Loucy (cell line): ENCODE measurements around the gene TOM1L2.

Source experiments
- H2AFZ ChIP-seq: fragments of 200-600 bp; sonication (generic); 2 replicates; pipeline ENCODE4 v1.6.0; 2016; ENCODE audit warnings: antibody characterized with exemption, mild to moderate bottlenecking, low read length, moderate library complexity
- H3F3A ChIP-seq: fragments of 200-600 bp; 2 replicates; pipeline ENCODE4 v1.6.0; 2016; ENCODE audit warnings: antibody characterized with exemption, low read depth, mild to moderate bottlenecking
- H3K27me3 ChIP-seq: fragments of 200-600 bp; sonication (generic); 2 replicates; pipeline ENCODE4 v1.6.1; 2014; ENCODE audit warnings: low read length, mild to moderate bottlenecking; ENCODE audit not compliant: insufficient read depth, poor library complexity, severe bottlenecking
- H3K36me3 ChIP-seq: fragments of 200-600 bp; sonication (generic); 2 replicates; pipeline ENCODE4 v1.6.1; 2016; ENCODE audit warnings: low read length; ENCODE audit not compliant: insufficient read depth
- H3K4me1 ChIP-seq: fragments of 200-600 bp; sonication (generic); 2 replicates; pipeline ENCODE4 v1.5.1; 2014; ENCODE audit warnings: low read length, mild to moderate bottlenecking; ENCODE audit not compliant: insufficient read depth, poor library complexity, severe bottlenecking
- H3K4me2 ChIP-seq: fragments of 200-600 bp; sonication (generic); 2 replicates; pipeline ENCODE4 v1.6.0; 2014; ENCODE audit warnings: antibody characterized with exemption, low read length, low read depth, mild to moderate bottlenecking; ENCODE audit not compliant: poor library complexity, severe bottlenecking
- H3K4me3 ChIP-seq: fragments of 200-600 bp; sonication (generic); 2 replicates; pipeline ENCODE4 v1.5.1; 2014; ENCODE audit warnings: low read length, mild to moderate bottlenecking, mixed read lengths; ENCODE audit not compliant: poor library complexity, severe bottlenecking
- H3K79me2 ChIP-seq: fragments of 200-600 bp; sonication (generic); 2 replicates; pipeline ENCODE4 v1.6.1; 2014; ENCODE audit warnings: low read length; ENCODE audit not compliant: insufficient read depth
- H3K9ac ChIP-seq: fragments of 200-600 bp; sonication (generic); 2 replicates; pipeline ENCODE4 v1.6.0; 2014; ENCODE audit warnings: mild to moderate bottlenecking, low read depth, low read length, moderate library complexity; ENCODE audit not compliant: poor library complexity, severe bottlenecking
- H3K9me2 ChIP-seq: fragments of 200-600 bp; sonication (generic); replicated peaks from 2 replicates; pipeline ENCODE4 v1.6.1; 2016; ENCODE audit warnings: low read depth, low read length, mixed read lengths
- H3K9me3 ChIP-seq: fragments of 200-600 bp; sonication (generic); 2 replicates; pipeline ENCODE4 v1.6.1; 2014; ENCODE audit warnings: mild to moderate bottlenecking, antibody characterized with exemption, low read length, low read depth; ENCODE audit not compliant: insufficient read depth
- H4K20me1 ChIP-seq: fragments of 200-600 bp; sonication (generic); 2 replicates; pipeline ENCODE4 v1.6.0; 2014; ENCODE audit warnings: antibody characterized with exemption, low read length, mild to moderate bottlenecking; ENCODE audit not compliant: insufficient read depth, poor library complexity, severe bottlenecking
- EZH2phosphoT487 ChIP-seq: fragments of 200-600 bp; IDR thresholded peaks from 2 replicates; pipeline ENCODE4 v1.6.1; 2018; ENCODE audit warnings: antibody characterized with exemption, mild to moderate bottlenecking, moderate library complexity, borderline replicate concordance
- TF ChIP-seq, protein P1 (sequence below): fragments of 200-600 bp; sonication (generic); conservative IDR thresholded peaks from 2 replicates; pipeline ENCODE4 v1.5.1; 2014; ENCODE audit warnings: mild to moderate bottlenecking, antibody characterized with exemption, low read length

TOM1L2 gene

DNA sequence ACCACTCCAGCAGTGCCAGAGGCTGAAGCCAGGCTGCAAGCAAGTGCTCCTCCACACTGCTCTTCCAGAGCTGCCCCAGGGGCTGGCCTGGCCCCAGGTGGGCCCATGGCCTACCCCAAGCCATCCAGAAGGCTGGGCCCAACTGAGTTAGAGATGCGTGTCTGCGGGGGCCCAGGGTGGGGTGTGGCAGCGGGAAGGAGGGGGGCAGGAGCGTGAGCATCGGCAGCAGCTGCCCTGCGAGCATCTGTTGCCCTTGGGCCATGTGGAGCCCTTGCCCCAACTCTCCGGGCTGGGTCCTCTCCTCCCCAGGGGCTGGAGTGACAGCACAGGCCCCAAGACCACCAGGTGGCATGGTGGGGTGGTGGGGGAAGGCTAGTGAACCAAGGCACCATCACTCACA lies 128.1 kb downstream of the TOM1L2 start:
- Histone ChIP-seq H3F3A (no peaks in the 10 kb centered on the region), H3K9ac (no peak overlapping the region), H3K4me1 (peaks cover 3% of the 10 kb centered on the region), H3K4me3 (no peak overlapping the region), H3K27me3 (no peaks in the 10 kb centered on the region), H4K20me1 (no peaks in the 10 kb centered on the region), H3K4me2 (no peak overlapping the region), H3K79me2 (no peaks in the 10 kb centered on the region), H2AFZ (no peak overlapping the region), H3K36me3 (no peaks in the 10 kb centered on the region), H3K9me3 (no peaks in the 10 kb centered on the region), H3K9me2 (no peaks in the 10 kb centered on the region)
- TF ChIP-seq, protein P1, sequence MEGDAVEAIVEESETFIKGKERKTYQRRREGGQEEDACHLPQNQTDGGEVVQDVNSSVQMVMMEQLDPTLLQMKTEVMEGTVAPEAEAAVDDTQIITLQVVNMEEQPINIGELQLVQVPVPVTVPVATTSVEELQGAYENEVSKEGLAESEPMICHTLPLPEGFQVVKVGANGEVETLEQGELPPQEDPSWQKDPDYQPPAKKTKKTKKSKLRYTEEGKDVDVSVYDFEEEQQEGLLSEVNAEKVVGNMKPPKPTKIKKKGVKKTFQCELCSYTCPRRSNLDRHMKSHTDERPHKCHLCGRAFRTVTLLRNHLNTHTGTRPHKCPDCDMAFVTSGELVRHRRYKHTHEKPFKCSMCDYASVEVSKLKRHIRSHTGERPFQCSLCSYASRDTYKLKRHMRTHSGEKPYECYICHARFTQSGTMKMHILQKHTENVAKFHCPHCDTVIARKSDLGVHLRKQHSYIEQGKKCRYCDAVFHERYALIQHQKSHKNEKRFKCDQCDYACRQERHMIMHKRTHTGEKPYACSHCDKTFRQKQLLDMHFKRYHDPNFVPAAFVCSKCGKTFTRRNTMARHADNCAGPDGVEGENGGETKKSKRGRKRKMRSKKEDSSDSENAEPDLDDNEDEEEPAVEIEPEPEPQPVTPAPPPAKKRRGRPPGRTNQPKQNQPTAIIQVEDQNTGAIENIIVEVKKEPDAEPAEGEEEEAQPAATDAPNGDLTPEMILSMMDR: no peak
- no peak for TF ChIP-seq EZH2phosphoT487

DNA sequence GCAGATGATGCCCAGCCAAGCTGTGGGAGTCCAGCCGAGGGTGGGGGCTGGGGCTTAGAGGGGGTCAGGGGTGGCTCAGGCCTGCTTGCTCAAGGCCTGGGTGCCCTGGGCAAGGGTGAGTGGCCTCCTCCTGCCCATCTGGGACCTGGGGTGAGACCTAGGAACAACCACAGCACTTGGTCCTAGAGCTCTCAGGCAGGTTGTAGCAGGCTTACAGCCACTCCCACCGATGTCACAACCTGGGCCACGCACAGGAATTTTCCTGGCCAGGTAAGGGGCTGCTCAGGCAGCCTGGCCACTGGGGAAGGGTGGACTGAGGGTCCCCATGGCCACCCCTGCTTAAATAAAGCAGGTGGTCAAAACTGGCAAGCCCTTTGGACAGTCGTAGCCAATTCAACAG lies 129.1 kb downstream of the TOM1L2 start:
- Histone ChIP-seq H3F3A (no peaks in the 10 kb centered on the region), H3K4me2 (no peak overlapping the region), H2AFZ (no peak overlapping the region), H3K9me3 (no peaks in the 10 kb centered on the region), H4K20me1 (no peaks in the 10 kb centered on the region), H3K9ac (no peak overlapping the region), H3K27me3 (no peaks in the 10 kb centered on the region), H3K4me1 (peaks cover 5% of the 10 kb centered on the region), H3K4me3 (no peak overlapping the region), H3K9me2 (no peaks in the 10 kb centered on the region), H3K36me3 (no peaks in the 10 kb centered on the region), H3K79me2 (no peaks in the 10 kb centered on the region)
- no peak for TF ChIP-seq EZH2phosphoT487
- TF ChIP-seq, protein P1: no peak

DNA sequence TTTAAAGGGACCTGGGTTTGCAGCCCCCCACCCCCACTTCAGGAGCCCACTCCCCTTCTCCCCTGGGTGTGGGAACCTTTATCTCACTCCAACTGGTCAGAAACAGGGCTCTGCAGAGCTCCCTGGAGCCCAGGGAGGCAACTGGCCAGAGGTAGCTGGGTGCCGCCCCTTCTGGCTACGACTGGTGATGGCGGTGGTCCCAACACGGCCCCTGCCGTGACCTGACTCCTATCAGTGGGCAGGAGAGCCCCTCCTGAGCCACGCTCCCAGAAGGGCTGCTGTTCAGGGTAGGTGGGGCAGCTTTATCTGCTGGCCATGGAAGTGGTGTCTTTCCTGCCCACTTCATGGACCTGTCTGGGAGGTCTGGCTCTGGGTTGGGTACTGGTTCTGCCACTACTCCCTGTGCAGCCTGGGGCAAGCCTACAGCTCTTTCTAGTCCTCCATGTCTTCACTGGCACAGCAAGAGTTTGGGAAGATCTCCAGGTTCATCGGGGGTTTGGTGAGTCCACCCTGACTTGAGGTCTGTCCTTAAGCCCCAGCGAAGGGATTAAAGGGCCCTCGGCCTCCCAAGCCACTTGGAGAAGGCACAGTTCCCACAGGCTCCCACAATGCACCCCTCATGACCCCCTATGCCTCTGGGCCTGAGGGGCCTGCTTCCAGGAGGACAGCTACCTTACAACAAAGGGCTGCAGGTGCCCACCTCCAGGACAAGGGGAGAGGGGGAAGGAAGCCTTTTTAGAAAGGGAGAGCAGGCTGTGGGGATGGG lies 129.9 kb downstream of the TOM1L2 start:
- Histone ChIP-seq H3K9ac (no peak overlapping the region), H3K4me1 (peaks cover 13% of the 10 kb centered on the region), H3K4me3 (no peak overlapping the region), H3K9me2 (no peaks in the 10 kb centered on the region), H3K4me2 (no peak overlapping the region), H3K27me3 (no peaks in the 10 kb centered on the region), H3F3A (no peaks in the 10 kb centered on the region), H2AFZ (no peak overlapping the region), H3K36me3 (no peaks in the 10 kb centered on the region), H4K20me1 (no peaks in the 10 kb centered on the region), H3K79me2 (no peaks in the 10 kb centered on the region), H3K9me3 (no peaks in the 10 kb centered on the region)
- TF ChIP-seq, protein P1: no peak
- no peak for TF ChIP-seq EZH2phosphoT487
